GM12864 (cell line): ENCODE measurements around the gene CEP162.
"Not testable (repeated sequence)": the region's sequence is repeated elsewhere in the genome, so short reads cannot be mapped to it uniquely, and the experiment has no call there.

Experiments
- DNase-seq: peaks from one replicate; pipeline ENCODE4 v3.0.0-alpha.2; 2011; ENCODE audit warnings: low read depth
- H3K4me3 ChIP-seq: 2 replicates; pipeline ENCODE4 v1.5.1; 2011; ENCODE audit warnings: mild to moderate bottlenecking, low read depth, low read length, control low read depth
- TF ChIP-seq, protein P1 (sequence below): IDR thresholded peaks from 2 replicates; pipeline ENCODE4 v1.5.1; 2011; ENCODE audit warnings: low read depth, mild to moderate bottlenecking, moderate library complexity, low read length, control low read depth, inconsistent platforms; ENCODE audit errors: missing control alignments

Gene CEP162

DNA sequence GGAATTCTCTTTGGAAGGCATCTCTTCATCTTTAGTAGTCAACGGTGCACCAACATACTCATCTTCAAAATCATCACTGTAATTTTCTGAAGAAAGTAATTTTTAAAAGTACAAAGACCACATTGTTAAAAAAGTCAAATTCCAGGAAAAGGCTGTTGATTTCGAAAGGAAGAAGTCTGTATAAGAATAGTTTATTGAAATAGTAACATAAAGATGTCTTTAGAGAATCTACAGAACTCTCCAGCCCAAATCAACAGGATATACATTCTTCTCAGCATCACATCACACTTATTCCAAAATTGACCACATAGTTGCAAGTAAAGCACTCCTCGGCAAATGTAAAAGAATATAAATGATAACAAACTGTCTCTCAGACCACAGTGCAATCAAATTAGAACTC, 23.4 kb downstream of the CEP162 start:
- TF ChIP-seq, protein P1, sequence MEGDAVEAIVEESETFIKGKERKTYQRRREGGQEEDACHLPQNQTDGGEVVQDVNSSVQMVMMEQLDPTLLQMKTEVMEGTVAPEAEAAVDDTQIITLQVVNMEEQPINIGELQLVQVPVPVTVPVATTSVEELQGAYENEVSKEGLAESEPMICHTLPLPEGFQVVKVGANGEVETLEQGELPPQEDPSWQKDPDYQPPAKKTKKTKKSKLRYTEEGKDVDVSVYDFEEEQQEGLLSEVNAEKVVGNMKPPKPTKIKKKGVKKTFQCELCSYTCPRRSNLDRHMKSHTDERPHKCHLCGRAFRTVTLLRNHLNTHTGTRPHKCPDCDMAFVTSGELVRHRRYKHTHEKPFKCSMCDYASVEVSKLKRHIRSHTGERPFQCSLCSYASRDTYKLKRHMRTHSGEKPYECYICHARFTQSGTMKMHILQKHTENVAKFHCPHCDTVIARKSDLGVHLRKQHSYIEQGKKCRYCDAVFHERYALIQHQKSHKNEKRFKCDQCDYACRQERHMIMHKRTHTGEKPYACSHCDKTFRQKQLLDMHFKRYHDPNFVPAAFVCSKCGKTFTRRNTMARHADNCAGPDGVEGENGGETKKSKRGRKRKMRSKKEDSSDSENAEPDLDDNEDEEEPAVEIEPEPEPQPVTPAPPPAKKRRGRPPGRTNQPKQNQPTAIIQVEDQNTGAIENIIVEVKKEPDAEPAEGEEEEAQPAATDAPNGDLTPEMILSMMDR: no peak
- no peak overlapping the region for H3K4me3 ChIP-seq
- DNase-seq: no peak

DNA sequence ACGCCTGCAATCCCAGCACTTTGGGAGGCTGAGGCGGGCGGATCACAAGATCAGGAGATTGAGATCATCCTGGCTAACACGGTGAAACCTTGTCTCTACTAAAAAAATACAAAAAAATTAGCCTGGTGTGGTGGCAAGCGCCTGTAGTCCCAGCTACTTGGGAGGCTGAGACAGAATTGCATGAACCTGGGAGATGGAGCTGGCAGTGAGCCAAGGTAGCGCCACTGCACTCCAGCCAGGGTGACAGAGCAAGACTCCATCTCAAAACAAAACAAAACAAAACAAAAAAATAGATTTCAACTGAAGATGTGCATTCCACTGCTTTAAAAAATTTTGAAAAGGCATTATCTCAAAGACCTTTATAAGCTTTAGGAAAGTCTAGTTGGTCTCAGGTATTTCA, 27.5 kb downstream of the CEP162 start:
- not testable (repeated sequence) for H3K4me3 ChIP-seq, DNase-seq

DNA sequence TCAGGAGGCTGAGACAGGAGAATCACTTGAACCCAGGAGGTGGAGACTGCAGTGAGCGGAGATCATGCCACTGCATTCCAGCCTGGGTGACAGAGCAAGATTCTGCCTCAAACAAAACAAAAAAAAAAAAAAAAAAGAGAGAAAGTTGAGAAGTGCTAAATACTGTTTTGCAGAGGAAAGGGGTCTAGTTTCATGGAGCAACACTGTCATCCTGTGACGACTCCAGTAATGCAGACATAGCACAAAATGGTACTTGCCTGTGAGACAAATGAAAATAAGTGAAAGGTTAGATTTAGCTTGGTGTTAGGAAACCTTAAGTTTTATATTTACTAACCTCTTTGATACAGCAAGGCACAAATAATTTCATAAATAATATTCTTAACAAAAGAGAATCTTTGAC, 29.7 kb downstream of the CEP162 start:
- no peak overlapping the region for H3K4me3 ChIP-seq
- DNase-seq: no peak
- TF ChIP-seq, protein P1: no peak

DNA sequence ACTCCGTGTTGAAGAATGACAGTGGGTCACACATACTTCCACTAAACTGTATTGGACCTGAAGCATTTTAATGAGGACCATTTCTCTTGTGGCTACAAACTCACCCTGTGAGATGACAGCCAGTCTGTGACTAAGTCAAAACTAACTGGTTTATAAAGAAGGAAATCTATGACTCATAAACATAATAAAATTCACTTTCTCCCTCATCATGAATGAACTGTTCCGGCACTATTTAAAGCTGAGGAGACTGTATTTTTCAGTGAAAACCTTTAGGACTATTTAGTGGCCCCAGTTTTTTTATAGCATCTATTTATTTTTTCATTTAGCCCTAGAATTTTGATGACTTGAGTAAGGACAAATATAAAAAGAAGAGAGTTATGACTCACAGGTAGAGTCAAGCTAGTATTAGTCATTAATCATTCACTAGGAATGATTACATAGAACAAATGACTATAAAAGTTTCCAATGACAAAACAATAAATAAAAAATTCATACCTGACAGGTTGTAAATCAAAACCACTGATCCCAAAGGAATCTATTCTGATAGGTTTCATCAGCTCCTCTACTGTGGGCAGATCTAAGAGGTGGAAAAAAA, 34.2 kb downstream of the CEP162 start:
- DNase-seq: no peak

DNA sequence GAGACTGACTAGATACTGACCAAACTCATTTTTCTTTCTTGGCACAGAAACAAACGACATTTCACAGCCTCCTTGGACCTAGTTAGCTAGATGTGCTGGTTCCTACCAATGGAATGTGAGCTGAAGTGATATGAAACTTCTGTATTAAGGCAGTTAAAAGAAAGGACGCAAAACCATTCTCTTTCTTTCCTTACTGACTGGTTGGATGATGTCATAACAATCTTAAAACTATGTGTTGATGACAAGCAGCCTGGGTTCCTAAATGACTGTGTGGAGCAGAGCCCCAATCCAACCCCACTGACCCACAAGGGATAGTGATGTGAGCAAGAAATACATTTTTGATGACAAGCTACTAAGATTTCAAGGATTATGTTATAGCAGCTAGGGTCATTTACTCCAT, 35.6 kb downstream of the CEP162 start:
- TF ChIP-seq, protein P1: no peak
- no peak for DNase-seq

More for the DNA sequence above, 34.2 kb downstream of the CEP162 start:
- TF ChIP-seq, protein P1: no peak
- H3K4me3 ChIP-seq: no peak overlapping the region

DNA sequence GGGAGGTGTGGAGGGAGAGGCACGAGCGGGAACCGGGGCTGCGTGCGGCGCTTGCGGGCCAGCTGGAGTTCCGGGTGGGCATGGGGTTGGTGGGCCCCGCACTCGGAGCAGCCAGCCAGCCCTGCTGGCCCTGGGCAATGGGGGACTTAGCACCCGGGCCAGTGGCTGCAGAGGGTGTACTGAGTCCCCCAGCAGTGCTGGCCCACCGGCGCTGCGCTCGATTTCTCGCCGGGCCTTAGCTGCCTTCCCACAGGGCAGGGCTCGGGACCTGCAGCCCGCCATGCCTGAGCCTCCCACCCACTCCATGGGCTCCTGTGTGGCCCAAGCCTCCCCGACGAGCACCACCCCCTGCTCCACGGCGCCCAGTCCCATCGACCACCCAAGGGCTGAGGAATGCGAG, 38.1 kb downstream of the CEP162 start:
- H3K4me3 ChIP-seq, DNase-seq: not testable (repeated sequence)

More for the DNA sequence above, 35.6 kb downstream of the CEP162 start:
- no peak overlapping the region for H3K4me3 ChIP-seq

DNA sequence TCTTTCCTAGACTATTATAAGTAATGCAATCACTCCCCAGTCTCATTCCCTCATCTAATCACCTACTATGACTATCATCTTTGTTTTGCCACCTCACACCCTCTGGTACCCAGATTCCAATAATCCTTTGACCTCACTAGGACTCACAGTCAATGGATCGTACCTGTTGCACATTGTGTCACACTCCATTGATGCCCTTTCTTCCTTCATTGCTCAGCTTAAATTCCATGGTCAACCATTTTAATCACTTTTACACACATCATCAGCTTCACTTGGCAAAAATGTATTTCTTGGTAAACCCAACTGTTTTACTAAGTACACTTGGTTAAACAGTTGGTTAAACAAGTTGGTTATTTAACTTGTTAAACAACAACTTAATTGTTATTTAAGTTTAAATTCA, 44.0 kb downstream of the CEP162 start:
- DNase-seq: no peak
- H3K4me3 ChIP-seq: no peak overlapping the region
- TF ChIP-seq, protein P1: no peak

DNA sequence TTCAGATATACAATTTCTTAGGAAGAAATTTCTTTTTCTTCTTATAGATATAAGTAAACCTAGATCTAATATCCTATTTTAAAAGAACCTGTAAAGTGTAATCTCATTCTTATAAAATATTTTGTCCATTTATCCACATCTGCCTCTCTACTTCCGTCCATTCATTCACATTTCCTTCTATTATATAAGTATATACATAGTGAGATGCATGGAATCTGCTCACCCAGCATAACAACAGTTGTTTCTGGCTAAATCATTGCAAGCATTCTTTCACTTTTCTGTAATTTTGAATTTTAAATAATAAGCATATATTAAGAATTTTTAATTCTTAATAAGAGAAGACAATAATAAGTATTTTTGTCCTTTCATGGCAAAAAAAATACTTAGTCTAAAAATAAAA, 45.4 kb downstream of the CEP162 start:
- DNase-seq: no peak
- TF ChIP-seq, protein P1: no peak
- no peak overlapping the region for H3K4me3 ChIP-seq
